SK-N-SH (cell line): Measurements from ENCODE around the gene DNAH14.

Experiments used
- CHD2 ChIP-seq: fragments of 150-350 bp; IDR thresholded peaks from 2 replicates; pipeline ENCODE4 v1.6.1; 2018; ENCODE audit warnings: low read length; ENCODE audit not compliant: partially characterized antibody
- NRF1 ChIP-seq: IDR thresholded peaks from 2 replicates; pipeline ENCODE4 v1.6.1; 2012; ENCODE audit warnings: low read depth, mild to moderate bottlenecking, low read length
- TAF1 ChIP-seq: IDR thresholded peaks from 2 replicates; pipeline ENCODE4 v1.6.1; 2012; ENCODE audit warnings: low read depth, mild to moderate bottlenecking, low read length, moderate library complexity, borderline replicate concordance
- TEAD4 ChIP-seq: IDR thresholded peaks from 2 replicates; pipeline ENCODE4 v1.4.0; 2012; ENCODE audit warnings: mild to moderate bottlenecking, borderline replicate concordance; ENCODE audit not compliant: insufficient read depth

DNA sequence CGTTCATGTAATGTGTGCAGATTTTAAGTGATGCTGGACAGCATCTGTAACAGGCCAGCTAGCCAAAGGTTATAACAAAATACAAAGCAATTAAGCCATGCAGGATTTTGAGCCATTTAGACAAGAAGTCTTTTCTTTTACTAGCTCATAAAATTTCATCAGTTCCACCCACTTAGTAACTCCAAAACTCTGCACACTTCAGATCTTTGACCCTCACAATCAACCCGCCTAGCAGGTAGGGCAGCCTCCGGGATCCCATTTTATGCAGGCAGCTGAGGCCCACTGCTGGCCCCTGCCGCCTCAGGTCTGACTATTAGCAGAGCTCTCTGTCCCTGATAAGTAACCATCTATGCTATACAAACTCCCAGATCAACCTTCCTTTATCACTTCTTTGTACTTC lies 489.1 kb downstream of the DNAH14 start:
- TF ChIP-seq CHD2 = no peak
- TF ChIP-seq NRF1 = no peak
- TF ChIP-seq TAF1 = no peak
- no peak for TF ChIP-seq TEAD4
